ENCODE measurements around the gene SLC9A3.
"Not testable (repeated sequence)": the region's sequence is repeated elsewhere in the genome, so short reads cannot be mapped to it uniquely, and the experiment has no call there.

Gene SLC9A3

DNA sequence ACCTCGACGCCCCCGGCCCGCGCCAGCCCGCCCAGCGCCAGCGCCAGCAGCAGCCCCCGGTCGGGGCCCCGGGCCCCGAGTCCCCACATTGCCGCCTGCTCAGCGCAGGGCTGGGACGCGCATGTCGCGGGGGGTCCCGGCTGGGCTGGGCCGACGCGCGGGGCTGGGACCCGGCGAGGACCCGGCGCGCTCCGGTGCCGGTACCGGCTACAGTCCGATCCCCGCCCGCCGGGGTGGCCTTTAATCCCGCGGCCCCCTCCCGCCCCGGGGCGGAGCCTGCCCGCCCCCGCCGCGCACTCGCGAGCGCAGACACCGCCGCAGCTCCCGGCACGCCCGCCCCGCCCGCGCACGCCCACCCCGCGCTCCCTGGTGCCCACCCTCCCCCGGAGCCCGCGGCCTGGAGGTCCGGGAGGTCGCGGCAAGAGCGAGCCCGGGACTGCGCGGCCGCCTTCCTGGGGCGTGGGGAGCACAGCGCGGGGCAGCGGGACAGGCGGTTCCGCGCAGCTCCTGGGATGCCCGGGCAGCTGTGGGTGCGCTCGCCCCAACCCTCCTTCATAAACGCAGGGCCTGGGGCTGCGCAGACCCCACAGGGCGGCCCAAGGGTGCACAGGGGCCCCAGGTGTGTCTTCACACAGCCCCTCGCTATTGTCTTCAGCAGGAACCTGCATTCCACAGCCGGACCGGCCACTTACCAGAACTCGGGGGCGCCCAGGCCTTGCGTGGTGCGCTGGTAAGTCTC lies at the start of gene SLC9A3:
TSS of gene SLC9A3 (minus strand) at position 216 of the 739 bp plus-strand sequence.
- no peak for DNase-seq (ENCODE audit: insufficient read length, low spot score)
- FAIRE-seq = no peak

DNA sequence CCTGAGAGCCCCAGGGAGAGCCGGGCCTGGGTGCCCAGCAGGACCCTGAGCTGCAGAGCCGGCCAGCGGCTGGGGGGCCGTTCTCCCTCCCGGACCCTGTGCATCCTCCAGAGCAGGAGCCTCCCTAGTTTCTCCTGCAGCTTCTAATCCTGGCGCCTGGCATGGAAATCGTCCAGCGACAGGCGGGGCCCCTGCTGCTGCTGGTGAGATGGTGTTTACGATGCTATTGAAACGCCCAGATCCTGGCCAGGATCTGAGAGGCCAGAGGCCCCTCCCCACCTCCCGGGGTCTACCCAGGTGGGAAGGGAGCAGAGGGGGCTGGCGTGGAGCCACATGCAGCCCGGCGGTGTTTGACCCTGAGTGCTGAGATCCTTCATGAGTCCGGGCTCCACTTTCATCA lies 49.7 kb upstream of the SLC9A3 start:
- no peak for FAIRE-seq

DNA sequence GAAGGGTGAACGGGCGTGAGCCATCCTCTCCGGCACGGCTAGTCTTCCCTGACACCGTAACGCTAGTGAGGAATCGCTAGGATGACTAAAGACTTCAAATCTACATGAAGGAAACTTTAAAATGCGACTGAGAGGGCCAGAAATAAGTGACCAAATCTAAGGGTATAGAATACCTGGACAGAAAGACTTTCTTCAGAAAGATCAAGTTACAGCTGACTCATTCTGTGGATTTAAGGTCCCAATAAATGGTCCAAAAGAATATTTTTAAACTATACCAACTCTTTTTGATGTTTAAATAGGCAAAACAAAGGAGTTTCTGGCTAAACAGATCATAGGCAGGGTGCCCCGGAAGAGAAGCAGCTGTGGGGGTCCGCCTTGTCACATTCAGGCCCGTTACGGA lies 49.0 kb upstream of the SLC9A3 start:
- FAIRE-seq (no peak), DNase-seq (ENCODE audit: insufficient read length, low spot score) (no peak)

More for the DNA sequence above, 49.7 kb upstream of the SLC9A3 start:
- no peak for DNase-seq (ENCODE audit: insufficient read length, low spot score)

DNA sequence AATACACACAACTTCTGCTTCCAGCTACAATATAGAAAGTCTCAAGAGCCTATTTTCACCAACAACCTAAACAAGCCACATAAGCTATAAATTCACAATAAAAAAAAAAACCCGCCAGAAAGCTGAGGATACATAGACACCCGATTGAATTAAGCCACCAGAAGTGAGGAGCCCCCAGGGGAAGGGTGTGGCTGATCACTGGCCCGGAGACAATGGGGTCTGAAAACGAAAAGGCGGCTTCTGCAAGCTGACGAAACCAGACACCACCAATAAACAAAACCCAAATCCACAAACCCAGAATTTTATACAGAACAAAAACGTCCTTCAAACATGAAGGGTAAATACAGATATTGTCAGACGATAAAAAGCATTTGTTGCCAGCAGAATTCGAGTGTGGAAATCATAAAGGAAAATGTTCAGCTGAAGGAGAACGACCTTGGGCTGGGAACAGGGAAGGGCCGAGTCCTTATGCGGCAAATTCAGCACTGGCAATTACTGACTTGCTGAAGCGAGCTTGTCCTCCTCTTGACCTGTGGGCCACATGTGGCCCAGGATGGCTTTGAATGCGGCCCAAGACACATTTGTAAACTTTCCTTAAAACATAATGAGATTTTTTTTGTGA lies 48.3 kb upstream of the SLC9A3 start:
- DNase-seq (ENCODE audit: insufficient read length, low spot score) = no peak
- FAIRE-seq = no peak

DNA sequence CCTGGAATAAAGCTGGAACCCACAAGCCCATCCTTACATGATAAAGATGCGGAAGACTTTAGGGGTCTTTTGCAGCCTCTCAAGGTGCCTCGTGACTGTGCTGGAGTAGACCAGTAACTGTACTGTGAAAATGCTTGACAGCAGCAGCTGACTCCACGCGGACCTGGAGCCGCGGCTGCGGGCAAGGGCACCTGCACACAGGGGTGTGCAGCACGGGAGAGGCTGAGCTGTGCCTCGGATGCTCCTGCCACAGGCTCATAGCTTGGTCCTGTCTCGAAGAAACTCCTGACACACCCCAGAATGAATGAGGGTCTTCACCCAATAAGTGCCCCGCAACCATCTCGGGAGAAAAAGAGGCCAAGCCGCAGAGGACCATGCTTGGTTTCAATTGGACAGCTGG lies 47.5 kb upstream of the SLC9A3 start:
- FAIRE-seq (no peak), DNase-seq (ENCODE audit: insufficient read length, low spot score) (no peak)

DNA sequence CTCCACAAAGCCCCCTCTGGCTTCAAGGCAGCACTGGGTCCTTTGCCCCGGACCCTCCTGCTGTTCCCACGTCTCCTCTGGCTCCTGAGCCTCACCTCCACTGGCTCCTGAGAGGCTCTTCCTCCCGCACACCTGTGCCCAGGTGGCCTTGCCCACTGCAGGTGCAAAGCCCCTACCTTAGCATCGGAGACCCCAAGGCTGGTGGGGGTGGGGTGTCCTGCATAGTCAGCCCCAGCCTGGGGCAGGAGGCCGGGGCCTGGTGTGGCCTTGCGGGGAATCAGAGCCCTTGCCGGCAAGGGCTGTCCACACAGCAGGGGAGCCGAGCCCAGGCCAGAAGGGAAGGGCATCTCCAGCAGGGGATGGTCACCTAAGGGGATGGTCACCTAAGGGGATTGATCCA lies 46.6 kb upstream of the SLC9A3 start:
- DNase-seq (ENCODE audit: insufficient read length, low spot score) (no peak), FAIRE-seq (no peak)

DNA sequence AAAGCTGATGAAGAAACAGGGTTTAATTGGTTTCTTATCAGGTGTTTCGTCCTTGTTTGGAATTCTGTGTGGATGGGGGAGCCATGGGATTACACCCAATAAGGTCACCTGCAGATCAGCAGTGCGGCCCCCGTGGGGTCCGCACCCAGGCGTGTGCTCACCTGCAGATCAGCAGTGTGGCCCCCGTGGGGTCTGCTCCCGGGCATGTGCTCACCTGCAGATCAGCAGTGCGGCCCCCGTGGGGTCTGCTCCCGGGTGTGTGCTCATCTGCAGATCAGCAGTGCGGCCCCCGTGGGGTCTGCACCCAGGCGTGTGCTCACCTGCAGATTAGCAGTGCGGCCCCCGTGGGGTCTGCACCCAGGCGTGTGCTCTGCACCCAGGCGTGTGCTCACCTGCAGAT lies 46.2 kb upstream of the SLC9A3 start:
- DNase-seq (ENCODE audit: insufficient read length, low spot score) = no peak
- no peak for FAIRE-seq

DNA sequence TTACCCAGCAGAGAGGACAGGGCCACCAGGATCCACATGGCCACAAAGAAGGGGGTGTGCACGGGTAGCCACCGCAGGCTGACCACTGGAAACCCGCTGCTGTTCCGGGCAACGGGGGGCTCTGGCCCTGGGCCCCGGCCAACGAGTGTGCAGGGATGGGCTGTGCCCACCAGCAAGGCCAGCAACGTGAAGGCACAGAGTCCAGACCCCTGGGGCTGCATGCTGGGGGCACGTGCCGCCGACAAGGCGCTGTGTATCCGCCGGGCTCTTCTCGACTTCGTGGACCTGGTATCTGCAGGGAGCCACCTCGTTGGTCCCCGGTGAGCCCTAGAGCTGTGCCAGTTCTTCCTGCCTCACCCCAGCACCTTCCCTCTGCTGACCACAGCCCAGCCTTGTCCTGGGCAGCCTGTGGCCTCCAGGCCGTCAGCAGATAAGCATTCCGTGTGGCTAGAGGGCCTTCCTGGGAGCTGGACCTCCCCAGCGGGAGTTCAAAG lies 45.7 kb upstream of the SLC9A3 start:
- no peak for DNase-seq (ENCODE audit: insufficient read length, low spot score)
- FAIRE-seq = peak; percentile 65

DNA sequence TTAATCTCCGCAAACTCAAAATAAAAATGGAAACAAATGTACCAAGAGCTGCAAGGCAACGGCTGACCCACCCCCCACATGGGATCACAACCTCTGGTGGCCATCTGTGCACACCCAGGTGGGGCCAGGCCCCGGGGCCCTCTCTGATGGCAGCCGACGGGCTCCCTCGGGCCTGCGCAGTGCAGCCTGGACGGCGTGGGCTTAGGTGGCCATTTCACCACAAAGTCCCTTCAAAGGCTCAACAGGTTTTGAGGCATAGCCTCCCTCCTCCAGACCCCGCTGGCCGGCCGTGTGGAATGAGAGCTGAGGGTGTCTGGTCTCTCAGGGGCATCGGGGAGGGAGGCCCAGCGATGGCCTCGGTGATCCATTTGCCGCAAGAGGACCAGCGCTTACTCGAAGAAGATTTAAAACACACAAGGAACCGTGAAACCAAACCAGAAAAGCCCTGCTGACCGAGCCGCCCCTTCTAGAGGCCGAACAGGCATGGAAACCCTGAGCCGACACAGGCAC lies 45.2 kb upstream of the SLC9A3 start:
- no peak for FAIRE-seq
- no peak for DNase-seq (ENCODE audit: insufficient read length, low spot score)

DNA sequence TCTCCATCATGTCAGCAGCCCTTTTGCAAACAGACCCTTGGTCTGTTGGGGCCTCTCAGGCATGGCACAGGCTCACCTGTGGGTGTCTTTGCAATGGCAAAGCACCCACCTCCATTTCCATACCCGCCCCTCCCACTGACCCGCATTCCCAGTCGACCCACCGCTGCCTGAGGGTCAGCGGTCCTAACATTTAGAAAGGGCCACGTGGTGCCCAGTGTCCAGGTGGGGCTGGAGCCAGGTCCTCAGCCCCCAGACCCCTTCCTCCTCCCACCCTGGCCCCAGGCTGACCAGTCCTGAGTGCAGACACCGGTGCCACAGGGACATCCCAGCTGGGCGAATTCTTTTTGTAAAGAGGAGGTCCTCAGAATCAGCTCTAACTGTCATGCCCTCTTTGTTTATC lies 44.6 kb upstream of the SLC9A3 start:
- DNase-seq (ENCODE audit: insufficient read length, low spot score) = no peak
- no peak for FAIRE-seq

DNA sequence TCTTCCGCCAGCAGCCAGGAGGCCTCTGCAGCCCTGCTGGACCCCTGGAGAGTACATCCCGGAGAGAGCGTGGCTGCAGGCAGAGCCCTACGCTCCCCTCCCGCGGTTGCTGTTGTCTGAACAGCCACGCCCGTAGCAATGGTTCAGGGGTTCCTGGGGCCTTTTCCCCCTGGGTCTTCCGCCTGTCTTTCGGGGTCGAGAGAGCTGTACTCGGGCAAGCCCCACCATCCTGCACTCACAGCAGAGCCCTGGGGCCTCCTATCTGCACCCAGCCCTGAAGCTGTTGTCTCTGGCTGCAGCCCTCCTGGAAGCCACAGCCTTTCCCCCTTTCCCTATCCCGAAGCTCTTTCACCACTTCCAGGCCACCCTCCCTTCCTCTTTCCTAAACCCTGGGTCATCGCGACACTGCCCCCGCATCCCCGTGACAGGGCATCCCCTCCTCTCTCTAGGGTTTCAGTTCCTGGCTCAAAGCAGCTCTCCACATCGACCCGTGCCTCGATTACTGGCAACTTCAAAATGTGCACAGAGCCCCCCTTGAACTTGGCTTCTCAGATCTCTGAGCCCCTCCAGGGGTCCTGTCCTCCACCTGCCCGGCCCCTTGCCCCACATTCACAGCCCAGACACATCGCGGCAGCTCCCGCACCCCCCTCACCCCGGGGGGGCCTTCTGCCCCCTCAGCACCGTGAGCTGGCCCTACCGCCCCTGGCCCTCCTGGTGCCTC lies 44.0 kb upstream of the SLC9A3 start:
- no peak for DNase-seq (ENCODE audit: insufficient read length, low spot score)
- FAIRE-seq = no peak

DNA sequence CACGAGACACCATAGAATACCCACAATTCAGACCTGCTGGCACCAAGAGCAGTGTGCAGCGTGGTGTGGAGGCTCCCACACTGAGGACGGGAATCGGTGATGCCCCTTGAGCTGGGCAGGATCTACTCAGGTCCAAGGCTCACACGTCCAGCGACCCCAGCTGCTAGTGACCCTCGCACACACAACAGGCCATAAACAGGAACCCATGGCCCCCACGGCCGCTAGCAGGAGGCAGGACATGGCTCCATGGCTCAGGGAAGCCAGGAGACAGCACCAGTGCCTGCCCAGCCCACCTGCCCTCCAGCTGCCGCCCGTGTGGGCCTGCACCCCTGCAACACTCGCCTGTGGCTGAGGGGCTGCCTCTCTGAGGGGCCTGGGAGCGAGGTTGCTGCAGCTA lies 43.4 kb upstream of the SLC9A3 start:
- FAIRE-seq = peak; percentile 13
- no peak for DNase-seq (ENCODE audit: insufficient read length, low spot score)

DNA sequence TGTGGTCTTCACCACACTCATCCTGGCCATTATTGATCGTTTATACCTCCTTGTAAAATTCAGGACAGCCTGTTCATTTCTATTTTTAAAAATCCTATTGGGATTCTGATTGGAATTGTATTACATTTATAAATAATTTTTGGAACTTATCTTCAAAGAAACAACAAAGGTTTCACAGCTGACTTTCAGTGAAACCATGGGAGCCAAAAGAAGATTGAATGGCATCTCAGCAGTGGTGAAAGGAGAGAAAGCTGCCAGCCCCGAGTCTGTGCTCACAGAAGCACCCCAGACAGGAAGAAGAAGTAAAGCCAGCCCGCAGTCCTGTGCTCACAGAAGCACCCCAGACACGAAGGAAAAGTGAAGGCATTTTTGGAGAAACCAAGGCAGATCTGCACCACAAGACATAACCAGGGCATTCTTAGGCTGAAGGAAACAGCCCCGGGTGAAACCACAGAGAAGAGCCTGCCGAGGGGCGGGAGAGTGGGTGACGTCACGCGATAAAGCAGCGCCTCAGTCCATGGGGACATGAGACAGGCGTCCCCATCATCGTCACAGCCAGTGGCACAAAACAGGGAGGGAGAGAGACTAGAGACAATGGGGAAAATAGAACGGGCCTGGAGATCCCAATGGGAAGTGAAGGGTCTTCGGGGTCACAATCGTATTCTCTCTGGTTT lies 42.5 kb upstream of the SLC9A3 start:
- DNase-seq (ENCODE audit: insufficient read length, low spot score) (no peak), FAIRE-seq (no peak)

DNA sequence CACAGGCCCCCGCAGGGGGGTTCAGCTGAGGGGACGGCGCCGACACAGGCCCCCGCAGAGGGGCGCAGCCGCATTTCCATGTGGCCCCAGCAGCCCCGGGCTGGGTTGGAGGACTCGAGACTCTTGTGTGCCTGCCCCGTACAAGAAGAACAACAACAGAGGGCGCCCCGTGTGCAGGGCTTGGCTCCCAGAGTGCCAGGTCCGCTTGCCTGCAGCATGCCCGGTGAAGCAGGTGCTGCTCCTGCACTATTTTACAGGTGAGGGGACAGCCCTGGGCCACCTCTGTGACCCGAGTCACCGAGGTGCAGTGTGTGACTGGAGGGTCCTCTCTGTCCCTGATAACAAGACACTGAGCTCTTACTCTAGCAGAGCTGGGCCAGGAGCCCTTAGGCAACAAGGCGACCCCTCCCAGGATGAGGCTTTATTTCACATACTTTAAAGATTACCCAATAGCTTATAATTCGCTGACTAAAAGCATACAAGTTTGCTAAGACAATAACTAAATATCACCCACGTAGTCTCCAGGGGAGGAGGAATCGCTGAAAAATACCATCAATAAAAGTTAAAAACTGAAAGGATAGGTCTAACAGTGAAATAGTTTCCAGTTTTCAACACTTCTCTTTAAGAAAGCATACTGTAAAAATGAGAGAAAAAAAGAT lies 41.7 kb upstream of the SLC9A3 start:
- FAIRE-seq (no peak), DNase-seq (ENCODE audit: insufficient read length, low spot score) (peak; percentile 42)

DNA sequence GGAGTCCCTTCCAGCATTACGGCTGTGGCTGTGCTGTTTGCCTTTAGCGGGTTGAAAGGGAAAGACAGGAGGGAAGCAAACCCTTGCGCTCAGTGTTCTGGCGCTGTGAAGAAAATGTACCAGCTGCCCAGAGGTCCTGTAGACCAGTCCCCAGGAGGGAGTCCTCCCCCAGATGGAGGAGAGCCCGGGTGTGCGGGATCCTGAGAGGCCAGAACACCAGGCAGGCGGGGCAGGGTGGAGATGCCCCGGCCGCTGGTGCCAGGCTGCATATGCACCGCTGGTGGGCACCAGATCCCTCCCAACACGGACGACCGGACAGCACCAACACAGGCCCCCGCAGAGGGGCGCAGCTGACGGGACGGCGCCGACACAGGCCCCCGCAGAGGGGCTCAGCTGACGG lies 37.2 kb upstream of the SLC9A3 start:
- FAIRE-seq (no peak), DNase-seq (ENCODE audit: insufficient read length, low spot score) (no peak)

DNA sequence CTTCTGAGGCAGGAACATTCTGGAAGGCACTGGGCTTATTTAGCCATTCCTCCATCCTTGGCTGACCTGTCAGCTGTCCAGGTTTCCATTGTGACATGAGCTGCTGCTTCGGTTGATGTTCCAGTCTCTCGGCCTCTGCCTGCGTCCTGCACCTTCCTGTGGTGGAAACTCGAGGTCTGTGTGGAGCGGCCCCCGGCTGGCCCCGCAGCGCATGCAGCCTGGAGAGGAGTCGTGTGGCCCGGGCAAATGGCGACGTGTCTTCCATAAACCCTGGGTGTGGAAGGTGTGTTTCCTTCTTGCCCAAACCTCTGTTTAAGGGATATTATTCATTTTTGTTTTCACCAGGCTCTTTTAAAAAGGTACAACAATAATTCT lies 36.5 kb upstream of the SLC9A3 start:
- FAIRE-seq (no peak), DNase-seq (ENCODE audit: insufficient read length, low spot score) (no peak)

DNA sequence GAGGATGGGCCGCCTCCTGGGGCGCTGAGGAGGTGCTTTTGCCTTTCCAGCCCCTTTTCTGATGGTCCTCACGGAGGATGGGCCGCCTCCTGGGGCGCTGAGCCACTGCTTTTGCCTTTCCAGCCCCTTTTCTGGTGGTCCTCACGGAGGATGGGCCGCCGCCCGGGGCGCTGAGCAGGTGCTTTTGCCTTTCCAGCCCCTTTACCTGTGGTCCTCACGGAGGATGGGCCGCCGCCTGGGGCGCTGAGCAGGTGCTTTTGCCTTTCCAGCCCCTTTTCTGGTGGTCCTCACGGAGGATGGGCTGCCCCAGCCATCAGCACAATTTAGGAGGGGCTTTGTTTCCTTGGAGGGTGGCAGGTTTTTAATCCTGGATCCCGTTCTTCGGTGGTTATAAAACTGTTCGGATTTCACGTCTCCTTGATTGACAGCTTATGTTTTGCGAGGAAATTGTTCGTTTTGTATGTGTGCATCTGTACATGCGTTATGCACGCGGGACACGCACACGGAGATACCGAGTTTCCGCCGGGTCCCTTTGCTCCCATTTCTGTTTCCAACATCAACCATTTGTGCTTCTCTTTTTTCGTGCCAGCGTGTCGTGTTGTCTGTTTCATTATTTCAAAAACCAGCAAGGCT lies 34.7 kb upstream of the SLC9A3 start:
- no peak for FAIRE-seq
- DNase-seq (ENCODE audit: insufficient read length, low spot score) = no peak

DNA sequence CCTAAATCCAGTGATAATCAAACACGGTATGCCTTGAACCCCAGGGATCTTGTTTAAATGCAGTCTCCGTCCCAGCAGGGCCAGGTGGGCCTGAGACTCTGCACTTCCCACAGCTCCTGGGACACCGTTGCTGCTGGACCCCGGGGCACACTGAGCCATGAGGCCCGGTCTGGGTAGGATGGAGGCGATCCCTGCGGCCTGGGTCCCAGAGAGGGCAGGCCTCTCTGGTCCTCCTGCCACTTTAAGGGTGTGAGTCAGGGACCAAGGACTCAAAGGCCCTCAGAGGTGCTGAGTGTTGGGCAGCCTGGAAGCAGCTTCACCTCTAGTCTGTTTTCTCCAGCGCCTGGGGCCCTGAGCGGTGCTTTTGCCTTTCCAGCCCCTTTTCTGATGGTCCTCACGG lies 34.1 kb upstream of the SLC9A3 start:
- no peak for DNase-seq (ENCODE audit: insufficient read length, low spot score)
- peak; percentile 13 for FAIRE-seq

DNA sequence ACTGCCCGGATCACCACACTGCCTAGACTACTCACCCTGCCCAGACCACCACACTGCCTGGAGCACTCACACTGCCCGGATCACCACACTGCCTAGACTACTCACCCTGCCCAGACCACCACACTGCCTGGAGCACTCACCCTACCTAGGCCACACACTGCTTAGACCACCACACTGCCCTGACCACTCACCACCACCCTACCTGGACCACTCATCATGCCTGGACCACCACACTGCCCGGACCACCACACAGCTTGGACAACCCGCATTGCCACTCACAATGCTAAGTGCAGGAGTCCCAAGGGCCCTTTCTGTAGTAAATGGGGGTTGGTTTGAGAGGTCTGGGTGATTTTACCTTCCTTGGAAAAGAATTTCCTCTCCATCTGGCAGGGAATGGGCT lies 33.7 kb upstream of the SLC9A3 start:
- not testable (repeated sequence) for FAIRE-seq; DNase-seq (ENCODE audit: insufficient read length, low spot score)

DNA sequence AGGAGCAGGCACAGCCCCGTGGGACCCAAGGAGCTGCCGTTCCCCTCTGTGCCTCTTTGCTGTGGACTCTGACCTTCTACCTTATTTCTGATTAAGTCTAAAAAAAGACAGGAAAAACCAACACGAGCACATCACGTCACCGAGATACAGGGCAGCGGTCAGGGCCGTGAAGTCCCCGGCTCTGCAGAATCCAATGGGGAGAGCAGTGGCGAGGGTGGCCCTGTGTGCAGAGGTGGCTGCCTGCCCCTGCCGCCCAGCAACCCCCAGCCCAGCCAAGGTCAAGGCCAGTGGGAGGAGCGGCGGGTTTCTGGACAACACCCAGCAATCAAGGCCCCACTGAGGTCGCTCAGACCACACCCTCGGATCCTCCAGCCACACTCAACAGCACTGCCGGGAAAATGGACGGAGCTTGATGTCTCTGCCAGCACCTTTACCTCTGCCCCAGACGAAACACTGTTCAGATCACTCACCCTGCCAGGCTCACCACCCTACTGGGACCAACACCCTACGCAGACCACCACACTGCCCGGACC lies 32.7 kb upstream of the SLC9A3 start:
- DNase-seq (ENCODE audit: insufficient read length, low spot score) = no peak
- no peak for FAIRE-seq

Measured in HTR-8/SVneo (cell line).